Suppressor macrophage treated with lipopolysaccharide for 1 hour (primary cell): ENCODE measurements around the gene DNMT1.
A peak's percentile ranks its signal among the peaks of the same experiment; 100 is the strongest.
"Not testable (repeated sequence)": the region's sequence is repeated elsewhere in the genome, so short reads cannot be mapped to it uniquely, and the experiment has no call there.

Experiments
- DNase-seq, 3 donors: peaks; one replicate each; pipeline ENCODE4 v3.0.0-alpha.2; 2020 to 2022

The DNMT1 gene

GRCh38 chr19:10194500-10195198, at the start of gene DNMT1:
DNMT1 (minus strand) TSS chr19:10194953; CDS start chr19:10194899, 54 bp downstream.
- peak; percentile 95 to 97 (median 96) for DNase-seq

GRCh38 chr19:10243606-10244005, 48.9 kb upstream of the DNMT1 start:
- no peak for DNase-seq

GRCh38 chr19:10241826-10242449, 47.2 kb upstream of the DNMT1 start:
- not testable (repeated sequence) for DNase-seq

DNA sequence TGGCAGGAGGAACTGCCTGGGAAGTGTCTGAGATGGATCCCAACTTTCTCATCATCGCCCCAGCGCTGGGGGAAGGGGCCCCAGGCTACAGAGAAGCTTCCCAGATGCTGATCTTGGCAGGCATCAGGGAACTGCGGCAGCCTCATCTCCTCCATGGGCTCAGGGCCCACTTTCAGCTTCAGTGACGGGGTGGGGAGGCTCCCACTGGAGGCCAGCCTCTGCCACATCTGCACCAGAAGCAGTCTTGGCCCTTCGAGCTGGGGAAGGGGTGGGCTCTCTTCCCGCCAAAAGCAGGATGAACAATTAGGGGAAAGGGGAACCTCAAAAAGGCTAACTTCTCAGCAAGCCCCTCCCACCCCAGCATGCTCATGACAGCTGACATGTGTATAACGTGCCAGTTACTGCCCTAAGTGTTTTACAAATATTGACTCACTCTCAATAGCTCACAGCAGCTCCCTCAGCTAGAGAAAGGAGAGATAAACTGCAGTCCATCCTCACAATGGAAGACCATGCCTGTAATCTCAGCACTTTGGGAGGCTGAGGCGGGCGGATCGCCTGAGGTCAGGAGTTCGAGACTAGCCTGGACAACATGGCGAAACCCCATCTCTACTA, 43.5 kb upstream of the DNMT1 start:
- DNase-seq: peak; percentile 62 to 78 (median 64)

- no peak for DNase-seq
Measured at GRCh38 chr19:10237702-10238101, 42.9 kb upstream of the DNMT1 start.

GRCh38 chr19:10235409-10235808, 40.7 kb upstream of the DNMT1 start:
- DNase-seq: not testable (repeated sequence)

DNA sequence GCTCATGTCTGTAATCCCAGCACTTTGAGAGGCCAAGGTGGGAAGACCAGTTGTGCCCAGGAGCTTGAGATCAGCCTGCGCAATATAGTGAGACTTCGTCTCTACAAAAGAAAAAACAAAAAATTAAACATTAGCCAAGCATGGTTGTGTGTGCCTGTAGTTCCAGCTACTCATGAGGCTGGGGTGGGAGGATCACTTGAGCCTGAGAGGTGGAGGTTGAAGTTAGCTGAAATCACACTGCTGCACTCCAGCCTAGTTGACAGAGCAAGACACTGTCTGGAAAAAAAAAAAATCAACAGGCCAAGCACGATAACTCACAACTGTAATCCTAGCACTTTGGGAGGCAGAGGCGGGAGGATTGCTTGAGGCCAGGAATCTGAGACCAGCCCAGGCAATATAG, 40.2 kb upstream of the DNMT1 start:
- no peak for DNase-seq

GRCh38 chr19:10233946-10234345, 39.2 kb upstream of the DNMT1 start:
- no peak for DNase-seq

DNA sequence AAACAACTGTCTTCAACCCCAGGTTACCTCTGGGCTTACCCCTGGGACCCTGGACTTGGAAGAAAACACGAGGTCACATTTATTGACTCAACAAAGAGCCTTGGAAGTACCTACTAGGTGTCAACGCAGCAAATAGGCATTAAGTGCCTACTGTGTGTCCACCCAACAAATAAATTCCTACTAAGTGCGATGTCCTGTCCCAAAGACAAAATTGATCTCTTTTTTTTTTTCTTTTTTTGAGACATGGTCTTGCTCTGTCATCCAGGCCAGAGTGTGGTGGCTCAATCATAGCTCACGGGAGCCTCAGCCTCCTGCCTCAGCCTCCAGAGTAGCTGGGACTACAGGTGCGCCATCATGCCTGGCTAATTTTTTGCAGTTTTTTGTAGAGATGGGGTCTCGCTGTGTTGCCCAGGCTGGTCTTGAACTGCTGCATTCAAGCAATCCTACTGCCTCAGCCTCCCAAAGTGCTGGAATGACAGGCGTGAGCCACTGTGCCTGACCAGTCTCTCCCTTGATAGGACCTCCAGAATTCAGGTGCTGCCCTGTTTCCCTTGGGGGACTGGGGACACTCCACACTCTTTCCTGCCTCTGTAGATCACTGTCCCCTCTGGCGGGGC, 37.0 kb upstream of the DNMT1 start:
- DNase-seq: no peak

- DNase-seq: peak; percentile 77 to 93 (median 86)
Measured at GRCh38 chr19:10230861-10231611, 36.3 kb upstream of the DNMT1 start, which contains the start of gene S1PR2. S1PR2 (minus strand) TSS chr19:10231331; CDS start chr19:10224905, 6,426 bp downstream.

- peak; percentile 82 to 92 (median 83) for DNase-seq
Measured at GRCh38 chr19:10230173-10230860, 35.6 kb upstream of the DNMT1 start.

DNA sequence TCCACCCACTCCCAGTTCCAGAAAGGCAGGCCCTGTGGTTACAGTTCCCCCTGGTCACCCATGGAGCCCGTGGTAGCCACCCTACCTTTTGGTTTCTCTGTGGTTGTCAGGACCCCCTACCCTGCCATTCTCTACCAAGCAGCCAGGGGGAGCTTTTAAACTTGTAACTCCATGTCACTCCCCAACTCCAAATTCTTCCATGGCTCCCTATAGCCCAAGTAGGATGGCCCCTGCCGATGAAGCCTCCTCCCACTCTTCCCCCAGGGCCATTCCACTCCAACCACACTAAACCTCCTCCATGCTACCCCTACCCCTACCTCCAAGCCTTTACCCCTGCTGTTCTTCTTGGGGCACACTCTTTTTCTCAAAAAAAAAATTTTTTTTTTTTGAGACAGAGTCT, 34.2 kb upstream of the DNMT1 start:
- peak; percentile 48 to 62 (median 55) for DNase-seq

GRCh38 chr19:10228393-10228792, 33.6 kb upstream of the DNMT1 start:
- peak; percentile 60 to 63 (median 62) for DNase-seq

DNA sequence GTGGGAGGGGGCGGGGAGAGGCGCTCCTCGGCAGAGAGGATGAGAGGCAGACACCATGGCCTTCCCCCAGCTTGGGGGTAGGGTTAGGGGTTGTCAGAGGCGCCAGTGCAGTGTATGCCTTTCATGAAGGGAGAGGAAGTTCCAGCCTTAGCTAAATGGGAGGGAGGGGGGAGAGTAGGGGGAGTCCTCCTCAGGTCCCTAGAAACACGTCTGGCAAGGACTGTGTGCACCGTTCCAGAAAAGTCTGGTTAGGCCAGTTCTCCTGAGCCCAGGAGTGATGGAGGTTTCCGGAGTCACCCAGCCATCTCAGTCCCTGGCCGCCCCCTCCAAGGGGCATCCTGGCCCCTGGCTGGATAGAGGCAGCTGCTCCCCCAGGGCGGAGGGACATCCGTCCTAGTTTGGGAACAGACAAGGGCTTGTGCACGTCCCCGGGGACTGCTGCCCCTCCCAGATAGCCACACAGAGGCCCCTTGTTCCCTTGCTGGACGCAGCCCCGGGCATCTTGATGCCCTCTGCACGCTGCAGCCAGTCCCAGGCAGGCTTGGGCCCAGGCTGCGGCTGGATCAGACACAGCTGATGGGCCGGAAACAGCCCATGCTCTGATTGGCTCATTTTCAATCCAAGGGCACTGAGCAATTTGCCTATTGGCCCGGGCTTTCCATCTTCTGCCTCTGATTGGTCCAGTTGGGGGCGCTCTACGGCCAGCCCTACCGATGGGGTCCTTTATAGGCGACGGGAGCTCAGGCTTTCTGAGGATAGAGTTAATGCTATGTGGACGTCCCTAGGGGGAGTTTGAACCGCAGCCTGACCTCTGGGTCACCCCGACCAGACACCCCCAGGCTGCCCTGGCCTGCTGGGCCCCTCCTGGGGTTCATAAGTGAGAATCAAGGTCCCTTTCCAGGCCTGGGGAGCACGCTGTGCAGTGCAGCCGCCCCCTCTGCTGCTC, 32.5 kb upstream of the DNMT1 start:
- DNase-seq: no peak

GRCh38 chr19:10226376-10227025, 31.7 kb upstream of the DNMT1 start:
- no peak for DNase-seq

DNA sequence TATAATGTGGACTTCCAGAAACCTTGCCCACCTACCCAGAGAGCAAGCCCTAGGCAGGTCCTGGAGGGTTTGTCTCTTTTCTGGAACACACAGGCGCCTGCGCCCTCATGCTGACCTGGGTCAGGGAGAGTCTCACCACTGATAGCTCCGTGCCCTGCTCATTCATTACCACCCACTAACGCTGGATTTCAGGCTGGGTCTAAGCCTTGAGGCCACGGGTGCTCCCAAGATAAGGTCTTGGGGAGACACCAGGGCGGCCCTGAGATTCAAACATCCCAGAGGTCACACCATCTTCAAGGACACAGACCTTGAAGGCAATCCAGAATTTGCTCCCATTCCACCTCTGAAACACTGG, 31.2 kb upstream of the DNMT1 start:
- no peak for DNase-seq

DNA sequence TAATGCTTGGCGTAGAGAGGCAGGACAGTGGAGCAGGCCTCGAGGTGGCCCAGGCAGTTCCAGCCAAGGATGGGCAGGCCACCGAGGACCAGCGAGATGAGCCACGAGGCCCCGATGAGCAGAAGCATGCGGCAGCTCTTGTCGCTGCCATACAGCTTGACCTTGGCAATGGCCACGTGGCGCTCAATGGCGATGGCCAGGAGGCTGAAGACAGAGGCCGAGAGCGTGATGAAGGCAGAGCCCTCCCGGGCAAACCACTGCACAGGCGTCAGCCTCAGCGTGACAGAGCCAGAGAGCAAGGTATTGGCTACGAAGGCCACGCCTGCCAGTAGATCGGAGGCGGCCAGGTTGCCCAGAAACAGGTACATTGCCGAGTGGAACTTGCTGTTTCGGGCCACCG, 29.6 kb upstream of the DNMT1 start:
- no peak for DNase-seq

DNA sequence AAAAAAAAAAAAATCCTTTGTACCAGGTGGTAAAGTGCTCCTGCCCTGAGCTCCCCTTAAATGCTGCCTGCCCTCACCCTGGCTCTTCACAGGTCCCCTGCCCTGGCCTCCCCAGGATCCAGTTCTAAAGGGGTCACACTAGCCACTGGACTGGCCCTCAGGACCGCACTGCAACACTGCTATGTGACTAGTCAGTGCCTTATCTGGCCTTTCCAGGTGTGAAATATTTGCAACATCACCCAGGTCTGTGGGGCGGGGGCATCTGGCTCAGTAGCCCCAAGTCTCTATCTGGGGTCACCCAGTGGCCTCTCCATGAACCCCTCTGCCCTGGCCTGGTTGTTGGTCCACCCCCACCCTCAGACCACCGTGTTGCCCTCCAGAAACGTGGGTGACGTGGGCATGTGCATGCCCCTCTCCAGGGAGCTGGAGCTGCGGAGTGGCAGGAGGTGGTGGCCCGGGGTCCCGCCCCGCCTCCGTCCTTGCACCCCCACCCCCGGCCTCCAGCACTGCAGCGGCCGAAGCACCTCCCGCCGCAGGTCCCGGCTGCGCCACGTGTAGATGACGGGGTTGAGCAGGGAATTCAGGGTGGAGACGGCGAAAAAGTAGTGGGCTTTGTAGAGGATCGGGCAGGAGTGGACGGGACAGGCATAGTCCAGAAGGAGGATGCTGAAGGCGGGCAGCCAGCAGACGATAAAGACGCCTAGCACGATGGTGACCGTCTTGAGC, 28.9 kb upstream of the DNMT1 start:
- DNase-seq: no peak

DNA sequence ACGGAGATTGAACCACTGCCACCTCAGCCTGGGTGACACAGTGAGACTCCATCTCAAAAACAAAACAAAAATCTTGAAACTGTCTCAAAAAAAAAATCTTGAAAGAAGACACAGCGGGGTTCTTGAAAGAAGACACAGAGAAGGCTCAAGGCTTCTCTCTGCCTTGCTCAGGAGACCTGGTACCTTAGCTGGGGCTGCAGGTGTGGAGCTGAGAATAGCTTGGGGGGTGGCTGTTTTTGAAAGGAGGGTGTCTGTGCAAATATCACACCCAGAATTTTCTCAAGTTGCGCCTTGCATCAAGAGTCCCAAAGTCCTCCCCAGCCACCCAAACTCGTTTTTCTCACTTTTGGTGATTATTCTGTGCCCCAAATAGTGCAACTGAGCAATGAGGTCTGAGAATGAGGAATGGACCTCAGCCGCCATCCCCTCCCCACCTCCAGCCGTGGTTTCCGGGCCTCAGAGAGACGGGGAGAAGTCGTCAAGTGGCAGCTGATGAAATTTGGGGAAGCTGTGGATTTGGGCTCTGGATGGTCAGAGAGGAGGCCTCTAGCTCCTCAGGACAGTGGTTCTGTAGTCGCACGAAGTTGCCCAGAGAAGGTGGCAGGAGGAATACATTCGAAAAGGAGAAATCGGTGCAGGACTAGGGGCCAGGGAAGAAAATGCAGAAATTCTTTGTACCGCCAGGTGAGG, 27.6 kb upstream of the DNMT1 start:
- DNase-seq: peak; percentile 66 to 72 (median 67)
